IMR-90 (cell line): Measurements from ENCODE around the gene ABCA2. TPM values are rescaled to one million over a fixed set of nuclear protein-coding genes. Genes with fewer than 3 reads are reported as not detected.
A peak's percentile ranks its signal among the peaks of the same experiment; 100 is the strongest.

ENCODE experiments used
- ATAC-seq: fragments of 200-7000 bp; cut with Tn5 transposase; 2 replicates; pipeline ENCODE4 v1.9.1; 2020; ENCODE audit warnings: low read depth, mild to moderate bottlenecking, moderate library complexity
- BruUV-seq: library from RNA; stranded (reverse); fragments of 400-500 nt; replicated peaks from 2 replicates; lab custom pipeline; 2021; lab: Mats Ljungman, UMichigan
- CTCF ChIA-PET: fragments of 300-600 bp; formaldehyde crosslinking; extraction: SDS; loops from one replicate; lab custom pipeline; 2021; ENCODE audit warnings: antibody characterized with exemption; lab: Yijun Ruan, JAX
- POLR2A ChIA-PET: fragments of 300-600 bp; sonication (Branson Sonifier 250); formaldehyde crosslinking; loops from one replicate; lab custom pipeline; 2022; ENCODE audit warnings: antibody characterized with exemption; ENCODE audit not compliant: unreplicated experiment; lab: Charles Lee
- DNase-seq: peaks from one replicate; pipeline ENCODE4 v3.0.0; 2013
- H2AFZ ChIP-seq: replicated peaks from 2 replicates; pipeline ENCODE3; 2013; ENCODE audit warnings: low read length, mild to moderate bottlenecking; ENCODE audit not compliant: poor library complexity
- H2AK5ac ChIP-seq: 2 replicates; pipeline ENCODE4 v1.6.1; 2013; ENCODE audit warnings: low read depth, low read length, inconsistent platforms
- H2AK9ac ChIP-seq: replicated peaks from 2 replicates; pipeline ENCODE3; 2013; ENCODE audit warnings: mild to moderate bottlenecking, low read depth, low read length, moderate library complexity; ENCODE audit not compliant: poor library complexity
- H2BK120ac ChIP-seq: 2 replicates; pipeline ENCODE4 v1.6.1; 2013; ENCODE audit warnings: low read depth, low read length, inconsistent platforms
- H2BK15ac ChIP-seq: 3 replicates; pipeline ENCODE4 v1.6.1; 2013; ENCODE audit warnings: low read depth, low read length, inconsistent platforms
- H2BK20ac ChIP-seq: 2 replicates; pipeline ENCODE4 v1.6.1; 2013; ENCODE audit warnings: low read depth, mild to moderate bottlenecking, inconsistent platforms, low read length, moderate library complexity
- H2BK5ac ChIP-seq: 2 replicates; pipeline ENCODE4 v1.6.1; 2013; ENCODE audit warnings: mild to moderate bottlenecking, low read depth, low read length, inconsistent platforms; ENCODE audit not compliant: poor library complexity, severe bottlenecking
- H3K14ac ChIP-seq: replicated peaks from 2 replicates; pipeline ENCODE4 v1.6.1; 2013; ENCODE audit warnings: low read depth, low read length, inconsistent platforms
- H3K18ac ChIP-seq: 2 replicates; pipeline ENCODE4 v1.6.1; 2013; ENCODE audit warnings: low read depth, low read length, control low read depth
- H3K23ac ChIP-seq: 2 replicates; pipeline ENCODE4 v1.6.1; 2013; ENCODE audit warnings: low read depth, low read length, inconsistent platforms
- H3K27ac ChIP-seq: 2 replicates; pipeline ENCODE4 v1.5.1; 2013; ENCODE audit warnings: mild to moderate bottlenecking, control low read depth, low read length; ENCODE audit not compliant: insufficient read depth
- H3K27me3 ChIP-seq: 2 replicates; pipeline ENCODE4 v1.6.1; 2013; ENCODE audit warnings: low read length; ENCODE audit not compliant: control insufficient read depth, insufficient read depth
- H3K36me3 ChIP-seq: 2 replicates; pipeline ENCODE4 v1.6.1; 2013; ENCODE audit warnings: low read length, mixed read lengths; ENCODE audit not compliant: control insufficient read depth, insufficient read depth
- H3K4ac ChIP-seq: 2 replicates; pipeline ENCODE4 v1.6.1; 2013; ENCODE audit warnings: low read depth, low read length, inconsistent platforms
- H3K4me1 ChIP-seq: 2 replicates; pipeline ENCODE4 v1.6.1; 2013; ENCODE audit warnings: low read length, mixed read lengths; ENCODE audit not compliant: control insufficient read depth, insufficient read depth
- H3K4me2 ChIP-seq: 2 replicates; pipeline ENCODE4 v1.6.1; 2013; ENCODE audit warnings: low read depth, mild to moderate bottlenecking, control low read depth, low read length, moderate library complexity
- H3K4me3 ChIP-seq: 2 replicates; pipeline ENCODE4 v1.5.1; 2013; ENCODE audit warnings: low read depth, mild to moderate bottlenecking, control low read depth, low read length, moderate library complexity; ENCODE audit not compliant: insufficient read depth
- H3K56ac ChIP-seq: 2 replicates; pipeline ENCODE4 v1.6.1; 2013; ENCODE audit warnings: low read length, inconsistent platforms; ENCODE audit not compliant: insufficient read depth; ENCODE audit errors: extremely low read depth
- H3K79me1 ChIP-seq, 2 experiments: 2 replicates each; pipeline ENCODE4 v1.6.1; 2013; ENCODE audit warnings: low read length in 2 of 2, inconsistent platforms in 1 of 2, low read depth in 1 of 2
- H3K9ac ChIP-seq: 2 replicates; pipeline ENCODE4 v1.6.1; 2013; ENCODE audit warnings: low read depth, low read length, control low read depth
- H3K9me1 ChIP-seq: 2 replicates; pipeline ENCODE4 v1.6.1; 2013; ENCODE audit warnings: low read length, inconsistent platforms; ENCODE audit not compliant: insufficient read depth
- H3K9me3 ChIP-seq: 2 replicates; pipeline ENCODE4 v1.6.1; 2013; ENCODE audit warnings: low read length; ENCODE audit not compliant: control insufficient read depth, insufficient read depth
- H4K20me1 ChIP-seq: 2 replicates; pipeline ENCODE4 v1.6.1; 2013; ENCODE audit warnings: low read length, inconsistent platforms; ENCODE audit not compliant: insufficient read depth
- H4K5ac ChIP-seq: 2 replicates; pipeline ENCODE4 v1.6.1; 2013; ENCODE audit warnings: mild to moderate bottlenecking, low read depth, low read length, control low read depth
- H4K8ac ChIP-seq, 2 experiments: 2 replicates each; pipeline ENCODE4 v1.6.1; 2013; ENCODE audit warnings: low read depth in 2 of 2, low read length in 2 of 2, control low read depth in 1 of 2, inconsistent platforms in 1 of 2
- H4K91ac ChIP-seq: 2 replicates; pipeline ENCODE4 v1.6.1; 2013; ENCODE audit warnings: low read depth, low read length, inconsistent platforms; ENCODE audit not compliant: insufficient read depth
- CTCF ChIP-seq: conservative IDR thresholded peaks from 2 replicates; pipeline ENCODE4 v1.5.1; 2012; ENCODE audit warnings: mild to moderate bottlenecking, low read depth, low read length, improper control_type of control experiment
- MXI1 ChIP-seq: IDR thresholded peaks from 2 replicates; pipeline ENCODE4 v1.6.1; 2012; ENCODE audit warnings: low read depth, mild to moderate bottlenecking, low read length, moderate library complexity, borderline replicate concordance
- NFE2L2 ChIP-seq: fragments of 150-350 bp; IDR thresholded peaks from 2 replicates; pipeline ENCODE4 v1.6.1; 2016; ENCODE audit warnings: low read depth, mild to moderate bottlenecking, low read length
- RAD21 ChIP-seq: IDR thresholded peaks from 2 replicates; pipeline ENCODE4 v1.6.1; 2012; ENCODE audit warnings: low read length, improper control_type of control experiment
- RCOR1 ChIP-seq: IDR thresholded peaks from 2 replicates; pipeline ENCODE4 v1.6.1; 2012; ENCODE audit warnings: mild to moderate bottlenecking, low read length, improper control_type of control experiment; ENCODE audit not compliant: insufficient replicate concordance
- SMC3 ChIP-seq: fragments of 150-350 bp; IDR thresholded peaks from 2 replicates; pipeline ENCODE4 v1.6.1; 2016; ENCODE audit warnings: low read depth, mild to moderate bottlenecking, antibody characterized with exemption, low read length, moderate library complexity
- USF2 ChIP-seq: fragments of 150-350 bp; IDR thresholded peaks from 2 replicates; pipeline ENCODE4 v1.6.1; 2017; ENCODE audit warnings: mild to moderate bottlenecking, antibody characterized with exemption, low read length, low read depth
- WGBS, 2 experiments: methylation state at CpG; one replicate each; pipeline versions ENCODE4 v1.1.5 to v1.1.7; 2013; ENCODE audit warnings: missing lambda C conversion rate in 2 of 2; ENCODE audit not compliant: insufficient read length in 1 of 2; ENCODE audit errors: extremely low coverage in 2 of 2; 5-methylcytosine and 5-hydroxymethylcytosine counted together
- dilution Hi-C: fragments of 300-500 bp; cut with HindIII; formaldehyde crosslinking; loops from one replicate; pipeline ENCODE4 v1.14.3; 2018; ENCODE audit warnings: low sequenced_read_pairs; ENCODE audit not compliant: unreplicated experiment
- in situ Hi-C: fragments of 300-500 bp; cut with MboI; formaldehyde crosslinking; loops from 3 replicates; pipeline ENCODE4 v1.14.3; 2019; ENCODE audit warnings: low sequenced_read_pairs, inconsistent platforms, mixed read lengths
- intact Hi-C: fragments of 100-400 bp; cut with micrococcal nuclease; formaldehyde crosslinking; loops from 2 replicates; pipeline ENCODE4 v1.10.0; 2022
- polyA plus RNA-seq, 3 experiments: library from polyadenylated mRNA; depleted of rRNA; stranded (reverse); fragments of >200 nt; gene quantifications; 2 replicates each; pipeline ENCODE4 v1.2.3, GENCODE V29; 2012; ENCODE audit warnings: low replicate concordance in 1 of 3
- total RNA-seq: library from RNA; depleted of rRNA; stranded (reverse); fragments of >200 nt; gene quantifications from 2 replicates; pipeline ENCODE4 v1.2.3, GENCODE V29; 2012
- TF ChIP-seq, protein P1 (sequence below): fragments of 150-350 bp; IDR thresholded peaks from 2 replicates; pipeline ENCODE4 v1.6.1; 2016; ENCODE audit warnings: low read depth, mild to moderate bottlenecking, low read length, moderate library complexity, borderline replicate concordance

The ABCA2 gene
- total and polyA plus RNA-seq, 2 of the 4 experiments (the other 2 are of a cell fraction), result 3.8 to 46.0 TPM

- Histone ChIP-seq H2BK15ac (no peak within 1 kb of the TSS), H2AK9ac (peak within 1 kb of the TSS; percentile 93), H4K91ac (peak within 1 kb of the TSS; percentile 69; the same call in 1 of the 2 replicates), H3K9ac (peak within 1 kb of the TSS; percentile 50), H3K23ac (no peak within 1 kb of the TSS), H3K36me3 (no peaks in the 10 kb centered on the region), H3K27ac (no peak within 1 kb of the TSS; the same call in 1 of the 2 replicates), H2BK120ac (no peak within 1 kb of the TSS), H3K14ac (peak within 1 kb of the TSS; percentile 8; the same call in 1 of the 2 replicates), H3K4me2 (peak within 1 kb of the TSS; percentile 96), H3K9me1 (no peaks in the 10 kb centered on the region), H4K8ac (no peak within 1 kb of the TSS; a peak in 1 of 4 replicates), H3K56ac (no peak within 1 kb of the TSS), H3K27me3 (peaks cover 32% of the 10 kb centered on the region), H3K4ac (0 out of 2 replicates have a peak within 1 kb of the TSS, but pooled peaks have one; percentile 45), H2AFZ (peak within 1 kb of the TSS; percentile 97), H2BK20ac (no peak within 1 kb of the TSS), H3K4me1 (peaks cover 11% of the 10 kb centered on the region), H3K9me3 (no peaks in the 10 kb centered on the region), H3K18ac (no peak within 1 kb of the TSS), H2BK5ac (no peak within 1 kb of the TSS), H4K20me1 (peaks cover 28% of the 10 kb centered on the region), H2AK5ac (peak within 1 kb of the TSS; percentile 38; the same call in 1 of the 2 replicates), H3K79me1 (peaks cover 5 to 16% of the 10 kb centered on the region in 2 experiments; a peak in 3 of 4 replicates), H4K5ac (no peak within 1 kb of the TSS), H3K4me3 (peak within 1 kb of the TSS; percentile 63)
- in situ Hi-C loops, result no loop called here
- peak; percentile 76 for ATAC-seq
- POLR2A ChIA-PET, result no interaction called here
- TF ChIP-seq USF2 (no peak), MXI1 (0 out of 2 replicates have a peak, but pooled peaks have one; percentile 34), SMC3 (peak; percentile 66), RCOR1 (peak; percentile 61), NFE2L2 (no peak), RAD21 (peak; percentile 74), CTCF (peak; percentile 89)
- TF ChIP-seq, protein P1, sequence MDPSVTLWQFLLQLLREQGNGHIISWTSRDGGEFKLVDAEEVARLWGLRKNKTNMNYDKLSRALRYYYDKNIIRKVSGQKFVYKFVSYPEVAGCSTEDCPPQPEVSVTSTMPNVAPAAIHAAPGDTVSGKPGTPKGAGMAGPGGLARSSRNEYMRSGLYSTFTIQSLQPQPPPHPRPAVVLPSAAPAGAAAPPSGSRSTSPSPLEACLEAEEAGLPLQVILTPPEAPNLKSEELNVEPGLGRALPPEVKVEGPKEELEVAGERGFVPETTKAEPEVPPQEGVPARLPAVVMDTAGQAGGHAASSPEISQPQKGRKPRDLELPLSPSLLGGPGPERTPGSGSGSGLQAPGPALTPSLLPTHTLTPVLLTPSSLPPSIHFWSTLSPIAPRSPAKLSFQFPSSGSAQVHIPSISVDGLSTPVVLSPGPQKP, result no peak
- no TSS peak for BruUV-seq
- dilution Hi-C loops, result no loop called here
- CTCF ChIA-PET, result interaction anchor here (0.5 to 1.8 kb wide), 15 partner anchors 9 to 480 kb away, joined by 3 to 17 read pairs (median 5); partner anchors contain the start of genes MAN1B1 and UAP1L1
- DNase-seq, result peak; percentile 61
- 1% methylated on average over 50 of the region's 57 CpGs; no CpG with 5 or more reads in 1 of the 2 experiments for WGBS, 2 experiments
- intact Hi-C loops, result loop anchor here (1.0 to 2.0 kb wide), 2 partner anchors 21 to 181 kb away; partner anchors contain the start of gene RNF224
Observed at GRCh38 chr9:137046088-137046787, 18.2 kb upstream of the ABCA2 start, which contains the start of gene NPDC1. NPDC1 (minus strand) TSS chr9:137046177; CDS start chr9:137045989, 188 bp downstream.
